Psoas muscle (tissue), 8 donors: ENCODE measurements around the gene CT55. TPM values are rescaled to one million over a fixed set of nuclear protein-coding genes. Genes with fewer than 3 reads are reported as not detected.
A peak's percentile ranks its signal among the peaks of the same experiment; 100 is the strongest.
"Not testable (repeated sequence)": the region's sequence is repeated elsewhere in the genome, so short reads cannot be mapped to it uniquely, and the experiment has no call there.

ENCODE experiments used
- ATAC-seq, 4 donors: fragments of 200-7000 bp; cut with Tn5 transposase; one replicate each; pipeline ENCODE4 v1.9.1; 2020; ENCODE audit warnings: moderate library complexity in 3 of 4, mild to moderate bottlenecking in 2 of 4
- DNase-seq, 2 donors: peaks; one replicate each; pipeline ENCODE4 v3.0.0-alpha.2; 2020
- H3K27ac ChIP-seq: fragments of 200-600 bp; one replicate; pipeline ENCODE4 v1.8.0; 2022
- H3K27me3 ChIP-seq, 3 donors: fragments of 200-600 bp in 1 of 3; one replicate each; pipeline versions ENCODE4 v1.6.1 to v1.8.0; 2013 to 2022; ENCODE audit warnings: low read length in 2 of 3, mild to moderate bottlenecking in 2 of 3, moderate library complexity in 1 of 3; ENCODE audit not compliant: insufficient read depth in 3 of 3
- H3K36me3 ChIP-seq, 2 donors: fragments of 200-600 bp in 1 of 2; one replicate each; pipeline versions ENCODE4 v1.6.1 to v1.8.0; 2013 to 2022; ENCODE audit warnings: low read depth in 1 of 2, mild to moderate bottlenecking in 1 of 2, moderate library complexity in 1 of 2; ENCODE audit not compliant: insufficient read depth in 1 of 2
- H3K4me1 ChIP-seq: fragments of 200-600 bp; one replicate; pipeline ENCODE4 v1.8.0; 2022
- H3K4me3 ChIP-seq: fragments of 200-600 bp; one replicate; pipeline ENCODE4 v1.8.0; 2022; ENCODE audit warnings: mild to moderate bottlenecking
- H3K9me3 ChIP-seq: fragments of 200-600 bp; one replicate; pipeline ENCODE4 v1.8.0; 2022
- CTCF ChIP-seq: fragments of 200-600 bp; IDR thresholded peaks from one replicate; pipeline ENCODE4 v1.8.0; 2022; ENCODE audit warnings: antibody characterized with exemption
- WGBS, 3 donors: extraction: QIAGEN DNeasy Blood & Tissue Kit; methylation state at CpG; one replicate each; pipeline versions ENCODE4 v1.1.6 to v1.1.7; 2013; 5-methylcytosine and 5-hydroxymethylcytosine counted together
- intact Hi-C, 2 donors: fragments of 100-400 bp; cut with DNase I; formaldehyde crosslinking; loops; one replicate each; pipeline versions ENCODE4 v1.11.0 to v1.14.2; 2022
- long read RNA-seq, 2 donors: library from polyadenylated mRNA; unstranded; transcript quantifications; one replicate each; pipeline ENCODE4 v2.0.0, GENCODE V29; 2021
- polyA plus RNA-seq, 3 donors: library from polyadenylated mRNA; stranded (reverse); fragments of 200-250 nt; gene quantifications; one replicate each; pipeline ENCODE4 v1.2.3, GENCODE V29; 2013
- total RNA-seq, 4 donors: library from RNA; stranded (reverse); fragmentation: NEBNext Ultra II Directional in 2 of 4; extraction: Animal tissue kit (Norgen Biotek cat#: 25700) in 2 of 4; gene quantifications; one replicate each; pipeline versions ENCODE4 v1.2.1 to v1.2.4, GENCODE V29; 2021 to 2023
- donor health status: healthy with polysubstance abuse.
- donor health status: DM: no; HTN: no; CAD: no; lungs with moderate emphysema.
- donor health status: Bipolar disorder and iron deficiency.
- donor health status: healthy.
- donor health status: DM: yes; HTN: yes; CAD: no.
- donor health status: DM: no; HTN: no; CAD: no.
- donor health status: DM: no; HTN: no; CAD: no.
- donor health status: DM: yes; HTN: yes; CAD: no.

Gene CT55
- total RNA-seq, result not detected
- polyA plus RNA-seq, result not detected
- long read RNA-seq, donor 1, result 0 reads
- long read RNA-seq, donor 2, result 0 reads

GRCh38 chrX:135170877-135171519 is at the start of gene CT55:
Gene CT55, minus strand, starts transcription at chrX:135171398. Its CDS starts 227 bp downstream, at chrX:135171171.
- 79 to 94% (median 91%) methylated on average over 18 to 27 of the region's 27 CpGs for WGBS, 3 donors
- Histone ChIP-seq H3K36me3 (no peaks in the 10 kb centered on the region), H3K4me3 (no peak within 1 kb of the TSS), H3K9me3 (no peaks in the 10 kb centered on the region), H3K27me3 (peaks cover 0 to 6% (median 0%) of the 10 kb centered on the region in 3 donors), H3K4me1 (no peaks in the 10 kb centered on the region), H3K27ac (no peak within 1 kb of the TSS)
- ATAC-seq, result no peak
- TF ChIP-seq CTCF, result no peak
- no peak for DNase-seq
- intact Hi-C loops, result no loop called here

GRCh38 chrX:135213200-135213844 is 42.1 kb upstream of the CT55 start:
- H3K4me1 ChIP-seq, result no peaks in the 10 kb centered on the region
- no peaks in the 10 kb centered on the region for H3K9me3 ChIP-seq
- no peak for ATAC-seq
- no peak overlapping the region for H3K4me3 ChIP-seq
- no peaks in the 10 kb centered on the region for H3K36me3 ChIP-seq
- WGBS, 3 donors, result 84 to 93% (median 85%) methylated on average over 8 of the region's 8 CpGs
- no peak for TF ChIP-seq CTCF
- no peak overlapping the region for H3K27ac ChIP-seq
- intact Hi-C loops, result no loop called here
- DNase-seq, result no peak
- H3K27me3 ChIP-seq, result no peaks in the 10 kb centered on the region

- ATAC-seq, H3K4me1 ChIP-seq, H3K4me3 ChIP-seq, intact Hi-C loops, DNase-seq, H3K9me3 ChIP-seq, H3K27ac ChIP-seq, H3K27me3 ChIP-seq, H3K36me3 ChIP-seq: not testable (repeated sequence)
- TF ChIP-seq CTCF, result peak; percentile 38
- WGBS, 3 donors, result 23 to 35% (median 30%) methylated on average over 6 to 11 of the region's 11 CpGs
Observed at GRCh38 chrX:135206427-135206826, 35.2 kb upstream of the CT55 start.

- Histone ChIP-seq H3K27me3 (peaks cover 0 to 4% (median 0%) of the 10 kb centered on the region in 3 donors), H3K9me3 (no peaks in the 10 kb centered on the region), H3K4me1 (no peaks in the 10 kb centered on the region), H3K36me3 (no peaks in the 10 kb centered on the region), H3K27ac (no peak overlapping the region), H3K4me3 (no peak overlapping the region)
- intact Hi-C loops, result no loop called here
- WGBS, 3 donors, result 61 to 95% (median 78%) methylated on average over 4 of the region's 4 CpGs
- no peak for ATAC-seq
- TF ChIP-seq CTCF, result no peak
- no peak for DNase-seq
Observed at GRCh38 chrX:135200297-135200696, 29.1 kb upstream of the CT55 start.
